Measurements from ENCODE around the gene SRGAP3.

GRCh38 chr3:8972639-8973038 lies 276.8 kb downstream of the SRGAP3 start:
- TF ChIP-seq MYC (IDR thresholded peaks at IDR 0.05; ENCODE audit: insufficient read depth, insufficient read length, insufficient replicate concordance, low read length, severe bottlenecking) (no peak), POLR2A (IDR thresholded peaks at IDR 0.05; ENCODE audit: low read depth, low read length) (no peak), ATF3 (IDR thresholded peaks at IDR 0.05; ENCODE audit: borderline replicate concordance, extremely low read depth, low read depth, low read length) (no peak), ZBTB33 (IDR thresholded peaks at IDR 0.05) (no peak), CHD2 (IDR thresholded peaks at IDR 0.05; ENCODE audit: borderline replicate concordance, low read depth, low read length) (no peak)
